Heart right ventricle (tissue), 16 donors: ENCODE results near the gene CAPZB. TPM values are rescaled to one million over a fixed set of nuclear protein-coding genes. Genes with fewer than 3 reads are reported as not detected.

Experiments used
- ATAC-seq, 8 donors: fragments of 200-7000 bp; cut with Tn5 transposase; one replicate each; pipeline ENCODE4 v1.9.1; 2020; ENCODE audit warnings: mild to moderate bottlenecking in 8 of 8, moderate library complexity in 8 of 8, moderate number of reproducible peaks in 1 of 8
- DNase-seq, 2 donors: peaks; one replicate each; pipeline ENCODE4 v3.0.0-alpha.2; 2020
- H3K27ac ChIP-seq, 10 donors: fragments of 200-600 bp; sonication (generic) in 2 of 10; one replicate each; pipeline versions ENCODE4 v1.5.0 to v1.8.0; 2020 to 2022; ENCODE audit warnings: mild to moderate bottlenecking in 3 of 10
- H3K27me3 ChIP-seq, 7 donors: fragments of 200-600 bp; one replicate each; pipeline ENCODE4 v1.8.0; 2021 to 2022; ENCODE audit warnings: mild to moderate bottlenecking in 2 of 7
- H3K36me3 ChIP-seq, 9 donors: fragments of 200-600 bp; sonication (generic) in 1 of 9; one replicate each; pipeline versions ENCODE4 v1.5.0 to v1.8.0; 2020 to 2022; ENCODE audit warnings: mild to moderate bottlenecking in 2 of 9
- H3K4me1 ChIP-seq, 9 donors: fragments of 200-600 bp; sonication (generic) in 1 of 9; one replicate each; pipeline versions ENCODE4 v1.5.0 to v1.8.0; 2020 to 2022; ENCODE audit warnings: mild to moderate bottlenecking in 4 of 9
- H3K4me3 ChIP-seq, 10 donors: fragments of 200-600 bp; sonication (generic) in 2 of 10; one replicate each; pipeline versions ENCODE4 v1.5.0 to v1.8.0; 2020 to 2022; ENCODE audit warnings: mild to moderate bottlenecking in 7 of 10, moderate library complexity in 2 of 10
- H3K9me3 ChIP-seq, 11 donors: fragments of 200-600 bp in 10 of 11; sonication (generic) in 2 of 11; one replicate each; pipeline versions ENCODE4 v1.5.0 to v1.8.0; 2013 to 2022; ENCODE audit warnings: mild to moderate bottlenecking in 2 of 11, control low read depth in 1 of 11, moderate library complexity in 1 of 11
- WGBS, 2 donors: extraction: QIAGEN DNeasy Blood & Tissue Kit; methylation state at CpG; one replicate each; pipeline ENCODE4 v1.1.7; 2013; ENCODE audit warnings: inconsistent platforms in 1 of 2; 5-methylcytosine and 5-hydroxymethylcytosine counted together
- intact Hi-C, 10 donors: fragments of 100-400 bp; cut with DNase I; formaldehyde crosslinking; loops; one replicate each; pipeline versions ENCODE4 v1.11.1 to v1.14.2; 2022
- polyA plus RNA-seq, 2 donors: library from polyadenylated mRNA; stranded (reverse); fragments of 200-250 nt; gene quantifications; one replicate each; pipeline ENCODE4 v1.2.3, GENCODE V29; 2013
- total RNA-seq, 10 donors: library from RNA; stranded (reverse); fragmentation: NEBNext Ultra II Directional in 3 of 10; extraction: Animal tissue kit (Norgen Biotek cat#: 25700) in 3 of 10; gene quantifications; one replicate each; pipeline versions ENCODE4 v1.2.1 to v1.2.4, GENCODE V29; 2021 to 2023
- TF ChIP-seq, protein P1 (sequence below), 9 donors: fragments of 200-600 bp; sonication (generic) in 2 of 9; IDR thresholded peaks; one replicate each; pipeline versions ENCODE4 v1.5.0 to v1.8.0; 2021 to 2022; ENCODE audit warnings: antibody characterized with exemption in 9 of 9, mild to moderate bottlenecking in 5 of 9, moderate library complexity in 1 of 9
- donor health status: Arrhythmogenic right ventricular cardiomyopathy.
- donor health status: ischemic (EF 13 %, LVEDD 7.1; RV severe dilation, severe dysfunction).
- donor health status: healthy with polysubstance abuse.
- donor health status: DM: no; HTN: yes; CAD: no.
- donor health status: DM: no; HTN: no; CAD: no.
- donor health status: ischemic (EF 25% LVEDD 6.9; RV normal size, moderate dysfunction).
- donor health status: ischemic (EF 25% LVEDD 5.7; RV mildly dilated, moderate dysfunction).
- donor health status: healthy.
- donor health status: DM: yes; HTN: yes; CAD: no.
- donor health status: Ischemic cardiomyopathy.
- donor health status: ischemic (EF 35%, LVEDD 5.7; RV mildly dilated, moderate dysfunction).
- donor health status: nonischemic (EF 11% LVEDD 7.7; RV severe dilation, severe dysfunction).
- donor health status: DM: yes; HTN: yes; CAD: no.
- donor health status: PGD.
- donor health status: ischemic (EF 29% LVEDD 5.4; RV normal size, mild dysfunction).
- donor health status: nonischemic (EF 23%, LVEDD 6.1; RV moderate dilation, normal function).

CAPZB gene
- total and polyA plus RNA-seq, 12 donors = 158 to 307 (median 228) TPM

DNA sequence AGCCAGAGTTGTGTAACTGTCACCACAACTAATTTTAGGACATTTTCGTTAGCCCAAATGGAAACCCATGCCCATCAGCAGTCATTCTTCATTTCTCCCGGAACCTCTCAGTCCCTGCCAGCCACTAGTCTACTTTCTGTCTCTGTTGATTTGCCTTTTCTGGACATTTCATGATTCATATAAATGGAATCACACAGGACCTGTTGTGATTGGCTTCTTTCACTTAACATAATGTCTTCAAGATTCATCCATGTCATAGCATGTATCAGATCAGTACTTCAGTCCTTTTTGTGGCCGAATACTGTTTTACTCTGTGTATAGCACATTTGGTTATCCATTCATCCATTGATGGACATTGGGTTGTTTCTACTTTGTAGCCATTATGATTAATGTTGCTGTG lies 166.1 kb downstream of the CAPZB start:
- peaks cover 0 to 64% (median 5%) of the 10 kb centered on the region in 9 donors for H3K36me3 ChIP-seq
- intact Hi-C loops = no loop called here
- WGBS, 2 donors = 90 to 93% methylated on average over 3 of the region's 3 CpGs

DNA sequence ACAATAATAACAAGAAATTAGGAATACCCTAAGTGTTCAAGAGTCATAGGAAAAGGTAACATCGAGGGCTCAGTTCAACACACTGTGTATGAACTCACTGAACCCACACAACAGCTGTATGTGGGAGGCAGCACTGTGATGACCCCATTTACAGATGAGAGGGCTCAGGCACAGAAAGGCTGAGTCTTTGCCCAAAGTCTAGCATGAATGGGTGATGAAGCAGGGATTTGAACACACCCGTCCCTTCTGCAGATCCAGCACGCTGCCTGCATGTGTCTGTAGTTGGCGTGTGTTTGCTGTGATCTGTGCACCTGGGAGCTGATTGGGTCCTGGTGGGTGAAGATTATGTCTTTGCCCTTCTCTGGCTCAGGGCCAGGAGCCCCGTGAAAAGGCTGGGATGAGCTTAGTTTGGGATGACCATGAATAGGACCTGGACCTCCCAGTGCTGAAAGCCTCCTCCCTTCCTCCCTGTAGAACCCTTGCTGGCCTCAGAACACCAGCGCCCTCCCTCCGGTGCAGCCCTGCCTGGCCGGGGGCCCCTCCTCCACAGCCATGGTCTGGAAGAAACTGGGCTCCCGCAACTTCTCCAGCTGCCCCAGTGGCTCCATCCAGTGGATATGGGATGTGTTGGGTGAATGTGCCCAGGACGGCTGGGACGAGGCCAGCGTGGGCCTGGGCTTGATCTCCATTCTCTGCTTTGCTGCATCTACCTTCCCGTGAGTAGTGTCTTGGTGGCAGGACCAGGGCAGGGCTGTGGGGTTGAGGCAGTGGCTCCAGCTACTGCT lies 168.0 kb downstream of the CAPZB start:
- H3K36me3 ChIP-seq = peaks cover 0 to 48% (median 0%) of the 10 kb centered on the region in 9 donors
- no peak overlapping the region for H3K27ac ChIP-seq
- TF ChIP-seq, protein P1, sequence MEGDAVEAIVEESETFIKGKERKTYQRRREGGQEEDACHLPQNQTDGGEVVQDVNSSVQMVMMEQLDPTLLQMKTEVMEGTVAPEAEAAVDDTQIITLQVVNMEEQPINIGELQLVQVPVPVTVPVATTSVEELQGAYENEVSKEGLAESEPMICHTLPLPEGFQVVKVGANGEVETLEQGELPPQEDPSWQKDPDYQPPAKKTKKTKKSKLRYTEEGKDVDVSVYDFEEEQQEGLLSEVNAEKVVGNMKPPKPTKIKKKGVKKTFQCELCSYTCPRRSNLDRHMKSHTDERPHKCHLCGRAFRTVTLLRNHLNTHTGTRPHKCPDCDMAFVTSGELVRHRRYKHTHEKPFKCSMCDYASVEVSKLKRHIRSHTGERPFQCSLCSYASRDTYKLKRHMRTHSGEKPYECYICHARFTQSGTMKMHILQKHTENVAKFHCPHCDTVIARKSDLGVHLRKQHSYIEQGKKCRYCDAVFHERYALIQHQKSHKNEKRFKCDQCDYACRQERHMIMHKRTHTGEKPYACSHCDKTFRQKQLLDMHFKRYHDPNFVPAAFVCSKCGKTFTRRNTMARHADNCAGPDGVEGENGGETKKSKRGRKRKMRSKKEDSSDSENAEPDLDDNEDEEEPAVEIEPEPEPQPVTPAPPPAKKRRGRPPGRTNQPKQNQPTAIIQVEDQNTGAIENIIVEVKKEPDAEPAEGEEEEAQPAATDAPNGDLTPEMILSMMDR (IDR thresholded peaks at IDR 0.05) = no peak
- intact Hi-C loops = no loop called here
- H3K4me3 ChIP-seq = no peak overlapping the region
- ATAC-seq (no peak), DNase-seq (no peak)
- H3K27me3 ChIP-seq = no peaks in the 10 kb centered on the region
- H3K9me3 ChIP-seq = no peaks in the 10 kb centered on the region
- H3K4me1 ChIP-seq = peaks cover 3 to 50% (median 21%) of the 10 kb centered on the region in 9 donors
- 81 to 83% methylated on average over 13 of the region's 13 CpGs for WGBS, 2 donors

More for the DNA sequence above, 166.1 kb downstream of the CAPZB start:
- Histone ChIP-seq H3K4me3 (no peak overlapping the region), H3K4me1 (peaks cover 0 to 32% (median 6%) of the 10 kb centered on the region in 9 donors), H3K27me3 (no peaks in the 10 kb centered on the region), H3K9me3 (no peaks in the 10 kb centered on the region), H3K27ac (no peak overlapping the region)
- ATAC-seq (no peak), DNase-seq (no peak)
- TF ChIP-seq, protein P1 (IDR thresholded peaks at IDR 0.05) = no peak

DNA sequence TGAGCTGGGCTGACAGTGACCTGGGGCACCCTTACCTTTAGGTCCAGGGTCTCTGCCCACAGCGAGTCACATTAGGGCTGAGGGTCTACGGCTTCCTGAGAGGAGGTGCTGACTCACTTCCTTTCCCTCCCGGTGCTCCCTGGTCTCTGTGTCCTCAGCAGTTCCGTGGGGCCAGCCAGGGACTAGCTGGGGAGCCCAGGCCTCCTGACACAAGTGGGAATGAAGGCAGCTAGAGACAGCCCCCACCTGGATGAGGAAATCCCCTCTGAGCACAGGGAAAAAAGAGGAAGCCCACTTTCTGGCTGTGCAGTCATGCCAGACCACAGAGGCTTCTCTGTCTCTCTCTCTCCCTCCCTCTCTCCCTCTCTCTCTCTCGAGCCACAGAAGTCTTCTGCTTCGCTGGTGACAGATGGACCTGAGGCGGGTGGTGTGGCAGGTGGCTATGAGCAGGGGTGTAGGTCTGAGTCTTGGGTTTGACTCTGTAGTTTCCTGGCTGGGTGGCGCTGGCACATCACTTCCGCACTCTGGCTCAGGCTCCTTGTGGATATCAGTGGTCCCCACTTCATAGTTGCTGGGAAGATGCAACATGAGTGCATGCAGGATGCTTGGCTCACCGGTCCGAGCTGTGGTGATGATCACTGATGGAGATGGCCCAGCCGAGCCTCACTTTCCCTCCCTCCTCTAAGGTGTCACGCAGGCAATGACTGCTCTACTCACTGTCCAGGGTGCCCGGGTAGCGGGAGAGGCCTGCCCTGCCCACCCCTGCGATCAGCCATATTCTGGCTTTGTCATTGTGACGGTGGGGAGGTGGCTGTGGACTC lies 169.8 kb downstream of the CAPZB start:
- TF ChIP-seq, protein P1 (IDR thresholded peaks at IDR 0.05) = no peak
- peak overlapping the region in 1 of 10 donors; percentile 29 for H3K27ac ChIP-seq
- intact Hi-C loops = no loop called here
- H3K9me3 ChIP-seq = no peaks in the 10 kb centered on the region
- DNase-seq (no peak), ATAC-seq (no peak)
- 69 to 77% methylated on average over 17 of the region's 17 CpGs for WGBS, 2 donors
- no peaks in the 10 kb centered on the region for H3K27me3 ChIP-seq
- H3K4me3 ChIP-seq = no peak overlapping the region
- H3K36me3 ChIP-seq = peaks cover 0 to 36% (median 0%) of the 10 kb centered on the region in 9 donors
- peaks cover 9 to 58% (median 27%) of the 10 kb centered on the region in 9 donors for H3K4me1 ChIP-seq
